HEK293 (cell line): ENCODE results near the gene PLOD2.

ENCODE experiments used
- CTCF ChIP-seq: fragments of 450-650 bp; formaldehyde crosslinking; IDR thresholded peaks from 2 replicates; pipeline ENCODE4 v1.5.1; 2016; ENCODE audit warnings: missing biosample characterization, missing genetic modification characterization
- ELK4 ChIP-seq: IDR thresholded peaks from 2 replicates; pipeline ENCODE4 v1.6.1; 2011; ENCODE audit warnings: mild to moderate bottlenecking, low read depth, low read length, borderline replicate concordance
- ZNF785 ChIP-seq: fragments of 450-650 bp; formaldehyde crosslinking; IDR thresholded peaks from 2 replicates; pipeline ENCODE4 v1.5.1; 2016; ENCODE audit warnings: missing biosample characterization, missing genetic modification characterization

- no peak for TF ChIP-seq ELK4
- TF ChIP-seq CTCF, result no peak
- TF ChIP-seq ZNF785 (tag by site-specific recombination), result no peak
These were observed 4.2 kb upstream of the PLOD2 start for GRCh38 chr3:146164971-146165769.
